Measurements from ENCODE around the gene HSBP1L1.

DNA sequence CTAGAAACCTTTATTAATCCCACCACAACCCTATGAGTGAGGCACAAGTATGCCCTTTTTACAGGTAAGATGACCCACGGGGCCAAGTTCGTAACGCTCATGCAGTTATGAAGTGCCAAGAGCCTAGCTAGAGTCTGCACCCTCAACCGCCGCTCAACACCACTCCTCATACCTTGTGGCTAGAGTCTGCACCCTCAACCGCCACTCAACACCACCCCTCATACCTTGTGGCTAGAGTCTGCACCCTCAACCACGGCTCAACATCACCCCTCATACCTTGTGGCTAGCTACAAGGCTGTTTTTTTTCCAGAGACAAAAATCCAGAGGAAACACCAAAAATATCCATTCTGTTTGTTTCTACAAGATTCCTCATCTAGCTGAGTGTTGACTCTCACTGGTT is 19.4 kb downstream of the HSBP1L1 start:
- TF ChIP-seq, protein P1, sequence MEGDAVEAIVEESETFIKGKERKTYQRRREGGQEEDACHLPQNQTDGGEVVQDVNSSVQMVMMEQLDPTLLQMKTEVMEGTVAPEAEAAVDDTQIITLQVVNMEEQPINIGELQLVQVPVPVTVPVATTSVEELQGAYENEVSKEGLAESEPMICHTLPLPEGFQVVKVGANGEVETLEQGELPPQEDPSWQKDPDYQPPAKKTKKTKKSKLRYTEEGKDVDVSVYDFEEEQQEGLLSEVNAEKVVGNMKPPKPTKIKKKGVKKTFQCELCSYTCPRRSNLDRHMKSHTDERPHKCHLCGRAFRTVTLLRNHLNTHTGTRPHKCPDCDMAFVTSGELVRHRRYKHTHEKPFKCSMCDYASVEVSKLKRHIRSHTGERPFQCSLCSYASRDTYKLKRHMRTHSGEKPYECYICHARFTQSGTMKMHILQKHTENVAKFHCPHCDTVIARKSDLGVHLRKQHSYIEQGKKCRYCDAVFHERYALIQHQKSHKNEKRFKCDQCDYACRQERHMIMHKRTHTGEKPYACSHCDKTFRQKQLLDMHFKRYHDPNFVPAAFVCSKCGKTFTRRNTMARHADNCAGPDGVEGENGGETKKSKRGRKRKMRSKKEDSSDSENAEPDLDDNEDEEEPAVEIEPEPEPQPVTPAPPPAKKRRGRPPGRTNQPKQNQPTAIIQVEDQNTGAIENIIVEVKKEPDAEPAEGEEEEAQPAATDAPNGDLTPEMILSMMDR (IDR thresholded peaks at IDR 0.05), result no peak
- TF ChIP-seq POLR2A (IDR thresholded peaks at IDR 0.05), result no peak

All from right lobe of liver (tissue), 4 donors.